ENCODE results near the gene NR0B2. TPM values are rescaled to one million over a fixed set of nuclear protein-coding genes. Genes with fewer than 3 reads are reported as not detected.

The NR0B2 gene
- total RNA-seq, 1 donor from 2014 or later = 4.7 TPM

GRCh38 chr1:26862781-26863684, 50.7 kb downstream of the NR0B2 start, which contains the start of gene SFN:
Gene SFN, plus strand, starts transcription at chr1:26863149. Its CDS starts 64 bp downstream, at chr1:26863213.
- DNase-seq (ENCODE audit: missing footprints) = no peak
- intact Hi-C loops (cut with DNase I) = no loop called here

GRCh38 chr1:26861889-26862378, 51.8 kb downstream of the NR0B2 start:
- DNase-seq (ENCODE audit: missing footprints) (no peak), ATAC-seq (no peak)
- intact Hi-C loops (cut with DNase I) = no loop called here

More at GRCh38 chr1:26862781-26863684, 50.7 kb downstream of the NR0B2 start, which contains the start of gene SFN:
- ATAC-seq = no peak

Other genes starting within 250 kb of the NR0B2 start
- gene ARID1A, start 218.0 kb downstream of the NR0B2 start, total RNA-seq = 27.5 TPM
- gene PIGV, start 126.0 kb downstream of the NR0B2 start, total RNA-seq = 6.1 TPM
- 17.7 TPM for gene ZDHHC18, start 87.3 kb downstream of the NR0B2 start, total RNA-seq
- not detected for gene SFN, start 50.8 kb downstream of the NR0B2 start, total RNA-seq
- gene GPN2, start 23.7 kb downstream of the NR0B2 start, total RNA-seq = 14.9 TPM
- 10.9 TPM for gene GPATCH3, start 13.5 kb downstream of the NR0B2 start, total RNA-seq
- 72.5 TPM for gene NUDC, start 7.8 kb upstream of the NR0B2 start, total RNA-seq
- 0.68 TPM for gene KDF1, start 46.5 kb upstream of the NR0B2 start, total RNA-seq
- 26.9 TPM for gene TRNP1, start 79.7 kb upstream of the NR0B2 start, total RNA-seq
- 41.8 TPM for gene TENT5B, start 98.9 kb upstream of the NR0B2 start, total RNA-seq
- 20.2 TPM for gene SLC9A1, start 241.2 kb upstream of the NR0B2 start, total RNA-seq